Type B pancreatic cell (in vitro differentiated cells): Measurements from ENCODE around the gene JMJD7. TPM values are rescaled to one million over a fixed set of nuclear protein-coding genes. Genes with fewer than 3 reads are reported as not detected.

Experiments
- DNase-seq: peaks from one replicate; pipeline ENCODE4 v3.0.0; 2021; ENCODE audit warnings: mixed read lengths; ENCODE audit not compliant: unreplicated experiment; ENCODE audit errors: extremely low spot score
- H3K27ac Mint-ChIP-seq: 2 replicates; pipeline ENCODE4 v1.8.0; 2021; ENCODE audit warnings: mild to moderate bottlenecking, mixed read lengths
- H3K27me3 Mint-ChIP-seq: 2 replicates; pipeline ENCODE4 v1.8.0; 2021; ENCODE audit warnings: mixed read lengths
- H3K36me3 Mint-ChIP-seq: 2 replicates; pipeline ENCODE4 v1.8.0; 2021; ENCODE audit warnings: mixed read lengths
- H3K4me1 Mint-ChIP-seq: one replicate; pipeline ENCODE4 v1.8.0; 2021; ENCODE audit warnings: mixed read lengths; ENCODE audit not compliant: unreplicated experiment
- H3K4me3 Mint-ChIP-seq: 2 replicates; pipeline ENCODE4 v1.8.0; 2021; ENCODE audit warnings: mild to moderate bottlenecking, mixed read lengths
- H3K9me3 Mint-ChIP-seq: 2 replicates; pipeline ENCODE4 v1.8.0; 2021; ENCODE audit warnings: mixed read lengths
- CTCF ChIP-seq: fragments of 200-600 bp; sonication (generic); conservative IDR thresholded peaks from 2 replicates; pipeline ENCODE4 v1.5.0; 2021; ENCODE audit warnings: antibody characterized with exemption, mild to moderate bottlenecking
- total RNA-seq: library from RNA; stranded (reverse); gene quantifications from 2 replicates; pipeline ENCODE4 v1.2.1, GENCODE V29; 2021; ENCODE audit warnings: low replicate concordance

Gene JMJD7
- total RNA-seq, 1 donor from 2014 or later: 29.0 TPM

- no peak overlapping the region for H3K27ac Mint-ChIP-seq
Measured at GRCh38 chr15:41813426-41813825, 14.5 kb upstream of the JMJD7 start.

DNA sequence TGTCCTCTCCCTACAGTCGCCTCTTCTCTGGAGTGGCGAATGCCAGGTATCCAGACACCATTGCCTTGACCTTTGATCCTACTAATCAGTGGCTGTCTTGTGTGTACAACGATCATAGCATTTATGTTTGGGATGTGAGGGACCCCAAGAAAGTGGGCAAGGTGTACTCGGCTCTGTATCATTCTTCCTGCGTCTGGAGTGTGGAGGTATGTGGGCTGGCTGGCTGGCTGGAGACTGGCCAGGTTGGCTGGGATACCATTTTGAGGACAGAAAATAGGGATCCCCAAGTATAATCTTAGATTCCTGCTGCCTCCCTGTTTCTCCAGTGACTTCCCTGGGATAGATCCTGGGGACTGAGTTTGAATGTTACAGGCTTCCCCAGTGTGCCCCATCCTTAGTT is 13.4 kb upstream of the JMJD7 start:
- Mint-ChIP-seq H3K4me3 (no peak overlapping the region), H3K27ac (no peak overlapping the region), H3K9me3 (no peaks in the 10 kb centered on the region), H3K27me3 (no peaks in the 10 kb centered on the region), H3K36me3 (peaks cover 4% of the 10 kb centered on the region), H3K4me1 (peaks cover 5% of the 10 kb centered on the region)
- no peak for TF ChIP-seq CTCF
- no peak for DNase-seq

More at GRCh38 chr15:41813426-41813825, 14.5 kb upstream of the JMJD7 start:
- H3K4me1 Mint-ChIP-seq: peaks cover 5% of the 10 kb centered on the region
- H3K9me3 Mint-ChIP-seq: no peaks in the 10 kb centered on the region
- H3K36me3 Mint-ChIP-seq: peaks cover 4% of the 10 kb centered on the region
- DNase-seq: no peak
- H3K4me3 Mint-ChIP-seq: no peak overlapping the region
- TF ChIP-seq CTCF: no peak
- no peaks in the 10 kb centered on the region for H3K27me3 Mint-ChIP-seq

- H3K27ac Mint-ChIP-seq: no peak overlapping the region
- no peak overlapping the region for H3K4me3 Mint-ChIP-seq
- no peaks in the 10 kb centered on the region for H3K4me1 Mint-ChIP-seq
- H3K27me3 Mint-ChIP-seq: no peaks in the 10 kb centered on the region
- H3K9me3 Mint-ChIP-seq: no peaks in the 10 kb centered on the region
- no peak for DNase-seq
- TF ChIP-seq CTCF: no peak
- peaks cover 4% of the 10 kb centered on the region for H3K36me3 Mint-ChIP-seq
Measured at GRCh38 chr15:41816788-41817187, 11.1 kb upstream of the JMJD7 start.

- no peaks in the 10 kb centered on the region for H3K9me3 Mint-ChIP-seq
- TF ChIP-seq CTCF: no peak
- no peaks in the 10 kb centered on the region for H3K27me3 Mint-ChIP-seq
- no peak for DNase-seq
- no peak overlapping the region for H3K27ac Mint-ChIP-seq
- H3K36me3 Mint-ChIP-seq: peaks cover 4% of the 10 kb centered on the region
- no peak overlapping the region for H3K4me3 Mint-ChIP-seq
- no peaks in the 10 kb centered on the region for H3K4me1 Mint-ChIP-seq
Measured at GRCh38 chr15:41817327-41817726, 10.6 kb upstream of the JMJD7 start.

- H3K4me3 Mint-ChIP-seq: no peak overlapping the region
- H3K9me3 Mint-ChIP-seq: no peaks in the 10 kb centered on the region
Measured at GRCh38 chr15:41817781-41818180, 10.1 kb upstream of the JMJD7 start.

More at GRCh38 chr15:41817781-41818180, 10.1 kb upstream of the JMJD7 start:
- Mint-ChIP-seq H3K36me3 (peaks cover 4% of the 10 kb centered on the region), H3K4me1 (no peaks in the 10 kb centered on the region), H3K27me3 (no peaks in the 10 kb centered on the region), H3K27ac (no peak overlapping the region)
- DNase-seq: no peak
- TF ChIP-seq CTCF: no peak
